ENCODE results near the gene TINAGL1.

The TINAGL1 gene

DNA sequence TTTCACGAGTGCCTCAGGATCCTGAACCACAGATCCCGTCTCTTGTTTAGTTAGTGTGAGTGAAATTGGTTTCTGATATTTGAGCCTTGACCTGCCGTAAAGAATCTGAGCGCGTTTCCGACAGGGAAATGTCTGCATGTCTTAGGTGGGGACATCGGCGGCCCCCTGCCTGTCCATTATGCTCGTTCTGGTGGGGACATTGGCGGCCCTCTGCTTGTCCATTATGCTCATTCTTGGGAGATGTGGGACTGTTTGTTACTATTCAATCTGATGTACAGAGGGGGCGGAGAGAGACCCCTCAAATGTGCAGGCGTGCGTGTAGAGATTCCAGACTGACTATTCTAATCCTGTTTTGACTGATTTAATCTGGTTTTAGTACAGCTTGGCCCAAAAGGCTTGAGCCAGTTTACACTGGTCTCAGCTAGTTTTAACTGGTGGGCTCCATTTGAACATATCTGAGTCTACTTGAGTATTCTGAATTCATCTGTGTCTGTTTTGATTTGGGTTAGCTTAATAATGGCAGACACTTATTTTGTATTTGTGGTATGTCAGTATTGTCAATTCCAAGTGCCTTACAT, 6.6 kb upstream of the TINAGL1 start:
- DNase-seq, result no peak

DNA sequence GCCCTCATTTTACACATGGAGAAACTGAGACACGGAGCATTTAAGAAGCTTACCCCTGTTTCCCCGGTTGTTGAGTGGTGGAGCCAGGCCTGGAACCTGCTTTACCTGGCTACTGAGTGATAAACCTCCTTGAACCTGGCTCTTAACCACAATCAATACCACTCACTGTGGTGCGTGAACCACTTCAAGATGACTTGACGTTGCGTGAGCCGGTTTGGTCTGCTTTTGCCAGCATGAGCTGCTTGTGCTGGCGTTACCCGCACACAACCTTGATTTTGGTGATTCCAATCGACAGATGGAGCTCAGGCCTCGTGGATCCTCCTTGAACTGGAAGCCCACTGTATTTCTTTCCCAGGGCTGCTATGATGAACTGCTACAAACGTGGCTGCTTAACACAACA, 6.1 kb upstream of the TINAGL1 start:
- no peak for DNase-seq

DNA sequence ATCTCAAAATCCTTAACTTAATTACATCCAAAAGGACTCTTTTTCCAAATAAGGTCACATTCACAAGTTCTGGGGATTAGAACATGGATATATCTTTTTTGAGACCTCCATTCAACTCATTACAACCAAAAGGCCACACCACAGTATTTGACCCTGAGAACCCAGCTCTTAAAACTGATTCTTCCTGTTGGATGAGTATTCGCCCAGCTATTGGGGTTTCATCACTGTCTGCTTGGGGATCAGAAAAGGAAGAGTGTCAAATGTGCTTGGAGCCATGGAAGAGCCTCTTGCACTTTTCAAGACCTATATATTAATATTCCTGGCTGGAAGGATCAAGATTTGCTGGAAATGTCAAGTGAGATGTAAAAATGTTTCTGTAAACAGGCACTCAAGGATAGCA, 5.4 kb upstream of the TINAGL1 start:
- no peak for DNase-seq

DNA sequence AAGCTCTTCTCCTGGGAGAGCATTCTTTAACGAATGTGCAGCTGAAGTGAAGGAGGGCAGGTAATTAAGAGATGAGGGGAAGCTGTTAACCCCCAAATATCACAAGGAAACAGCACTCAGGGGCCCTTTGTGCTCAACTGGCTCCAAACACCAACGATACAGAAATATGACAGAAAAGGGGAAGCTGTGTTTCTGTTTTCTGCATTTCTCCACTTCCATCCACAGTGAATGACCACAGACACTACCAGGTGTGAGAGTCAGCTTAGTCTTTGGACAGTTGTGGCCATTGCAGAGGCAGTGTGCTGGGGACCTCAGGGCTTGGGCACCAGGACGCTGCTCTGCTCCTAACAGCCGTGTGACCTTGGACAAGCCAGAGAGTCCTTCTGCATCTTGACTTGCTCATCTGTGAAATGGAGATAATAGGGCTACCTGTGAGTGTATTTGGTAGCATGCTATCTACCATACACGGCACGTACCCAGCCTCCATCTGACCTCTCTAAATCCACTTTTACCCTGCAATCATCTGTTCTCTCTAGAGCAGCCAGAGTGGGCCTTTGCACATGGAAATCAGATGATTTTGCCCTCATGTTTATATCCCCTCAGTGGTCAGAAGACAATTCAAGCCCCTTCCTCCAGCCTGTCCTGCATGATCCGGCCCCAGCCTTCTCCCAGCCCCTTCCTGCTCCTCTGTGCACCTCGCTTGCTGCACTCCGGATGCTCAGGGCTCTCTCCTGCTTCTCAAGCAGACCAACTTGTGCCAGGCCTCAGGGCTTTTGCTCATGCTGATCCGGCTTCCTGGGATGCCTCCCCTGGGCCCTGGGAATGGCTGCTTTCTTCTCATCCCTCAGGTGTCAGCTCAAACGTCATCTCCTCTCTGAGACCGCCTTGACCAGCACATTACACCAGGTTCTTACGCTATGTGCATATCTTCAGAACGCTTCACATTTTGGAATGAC, 4.7 kb upstream of the TINAGL1 start:
- no peak for DNase-seq

DNA sequence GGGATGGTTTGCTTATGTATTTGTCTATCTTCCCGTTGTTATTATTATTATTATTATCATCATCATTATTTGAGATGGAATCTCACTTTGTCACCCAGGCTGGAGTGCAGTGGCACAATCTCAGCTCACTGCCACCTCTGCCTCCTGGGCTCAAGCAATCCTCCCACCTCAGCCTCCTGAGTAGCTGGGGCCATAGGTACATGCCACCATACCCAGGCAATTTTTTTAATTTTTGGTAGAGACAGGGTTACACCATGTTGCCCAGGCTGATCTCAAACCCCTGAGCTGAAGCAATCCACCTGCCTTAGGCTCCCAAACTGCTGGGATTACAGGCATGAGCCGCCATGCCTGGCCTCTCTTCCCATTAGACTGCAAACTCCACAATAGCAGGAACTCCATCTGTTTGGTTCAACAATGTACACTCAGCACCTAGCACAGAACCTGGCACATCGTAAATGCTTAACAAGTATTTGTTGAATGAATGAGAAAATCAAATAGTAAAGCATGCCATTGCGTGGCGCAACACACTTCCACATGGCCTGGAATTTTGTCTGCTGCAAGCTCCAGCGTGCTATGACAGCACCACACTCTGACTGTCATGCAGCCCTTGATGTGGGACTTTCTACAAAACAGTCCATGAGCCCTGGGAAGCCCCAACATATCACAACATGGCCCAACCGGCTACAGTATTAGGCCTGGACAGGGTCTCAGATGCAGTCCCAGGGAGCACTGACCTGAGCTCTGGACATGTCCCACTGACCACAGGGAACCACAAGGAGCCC, 3.8 kb upstream of the TINAGL1 start:
- DNase-seq, result no peak

DNA sequence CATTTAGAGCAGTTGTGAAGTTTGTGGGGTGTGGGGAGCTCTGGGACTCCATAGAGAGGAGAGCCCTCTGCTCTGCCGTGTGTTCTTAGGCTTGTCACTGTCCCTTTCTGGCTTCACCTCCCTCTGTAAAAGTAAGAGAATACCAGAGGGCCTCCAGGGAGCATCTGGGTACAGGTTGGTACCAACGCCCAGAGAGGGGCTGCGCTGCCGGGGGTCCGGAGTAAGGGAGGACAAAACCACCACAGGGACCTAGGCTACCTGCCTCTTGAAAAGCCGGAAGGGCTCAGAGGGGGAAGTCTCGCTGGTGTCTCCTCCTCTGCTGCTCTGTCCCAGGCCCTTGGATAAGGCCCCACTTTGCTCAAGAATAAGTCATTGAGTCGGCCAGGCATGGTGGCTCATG, 3.1 kb upstream of the TINAGL1 start:
- DNase-seq, result no peak

DNA sequence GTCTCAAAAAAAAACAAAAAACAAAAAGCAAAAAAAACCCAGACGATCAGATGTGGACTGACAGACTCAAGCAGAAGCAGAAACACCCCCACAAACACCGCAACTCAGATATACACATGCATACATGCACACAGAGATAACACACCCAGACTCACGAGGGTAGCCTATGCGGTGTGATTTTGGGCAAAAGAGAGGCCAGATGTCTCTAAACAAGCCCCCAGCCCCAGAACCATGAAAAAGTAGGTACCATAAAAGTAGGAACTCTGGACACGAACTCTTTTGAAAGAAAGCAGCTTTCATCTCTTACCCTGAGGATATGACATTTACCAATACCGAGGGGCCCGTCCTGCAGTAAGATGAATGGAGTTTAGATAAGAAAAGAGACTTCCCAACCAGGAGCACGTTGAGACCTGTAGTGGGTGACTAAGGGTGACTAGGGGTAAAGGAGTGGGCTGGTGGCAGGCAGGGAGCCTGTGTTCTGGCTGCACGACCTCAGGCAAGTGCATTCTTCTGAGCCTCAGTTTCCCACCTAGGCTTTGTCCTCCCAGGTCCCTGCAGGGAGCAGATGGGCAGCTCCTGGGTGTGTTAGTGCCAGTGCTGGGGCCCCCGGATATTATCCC, 1.5 kb upstream of the TINAGL1 start:
- no peak for DNase-seq

DNA sequence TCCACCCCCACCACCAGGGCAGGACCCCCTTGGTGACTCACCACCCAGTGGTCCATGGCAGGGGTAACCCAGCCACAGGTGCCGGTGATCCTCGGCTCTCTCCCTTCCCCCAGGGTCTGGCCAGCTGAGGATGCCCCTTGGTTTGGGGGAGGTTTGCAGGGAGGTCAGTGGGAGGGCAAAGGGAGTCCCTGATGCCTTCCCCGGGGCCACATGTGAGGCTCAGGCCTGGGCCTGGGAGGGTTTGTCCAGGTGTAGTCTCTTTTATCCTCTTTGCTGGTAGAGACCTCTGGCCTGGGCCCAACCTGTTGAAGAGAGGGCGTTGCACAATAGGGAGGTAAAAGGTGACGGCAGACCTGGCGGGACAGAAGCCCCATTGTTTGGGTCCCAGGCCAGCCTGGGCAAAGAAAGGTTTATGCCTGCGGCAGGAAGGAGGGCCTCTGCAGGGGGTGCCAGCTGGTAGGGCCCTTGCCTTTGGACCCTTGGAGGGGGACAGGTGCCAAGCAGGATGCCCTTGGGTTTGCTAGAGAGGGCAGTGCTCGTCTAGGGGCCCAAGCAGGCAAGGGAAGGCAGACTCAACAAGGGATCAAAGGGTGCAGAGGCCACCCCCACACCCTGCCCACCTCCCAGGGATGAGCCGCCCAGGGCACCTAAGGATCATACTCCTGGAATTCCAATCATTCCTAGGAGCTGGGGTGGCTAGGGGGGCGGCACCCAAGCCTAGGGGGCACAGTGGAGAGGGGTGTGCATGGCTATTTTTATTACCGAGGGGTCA, 760 bp upstream of the TINAGL1 start:
- DNase-seq, result no peak

DNA sequence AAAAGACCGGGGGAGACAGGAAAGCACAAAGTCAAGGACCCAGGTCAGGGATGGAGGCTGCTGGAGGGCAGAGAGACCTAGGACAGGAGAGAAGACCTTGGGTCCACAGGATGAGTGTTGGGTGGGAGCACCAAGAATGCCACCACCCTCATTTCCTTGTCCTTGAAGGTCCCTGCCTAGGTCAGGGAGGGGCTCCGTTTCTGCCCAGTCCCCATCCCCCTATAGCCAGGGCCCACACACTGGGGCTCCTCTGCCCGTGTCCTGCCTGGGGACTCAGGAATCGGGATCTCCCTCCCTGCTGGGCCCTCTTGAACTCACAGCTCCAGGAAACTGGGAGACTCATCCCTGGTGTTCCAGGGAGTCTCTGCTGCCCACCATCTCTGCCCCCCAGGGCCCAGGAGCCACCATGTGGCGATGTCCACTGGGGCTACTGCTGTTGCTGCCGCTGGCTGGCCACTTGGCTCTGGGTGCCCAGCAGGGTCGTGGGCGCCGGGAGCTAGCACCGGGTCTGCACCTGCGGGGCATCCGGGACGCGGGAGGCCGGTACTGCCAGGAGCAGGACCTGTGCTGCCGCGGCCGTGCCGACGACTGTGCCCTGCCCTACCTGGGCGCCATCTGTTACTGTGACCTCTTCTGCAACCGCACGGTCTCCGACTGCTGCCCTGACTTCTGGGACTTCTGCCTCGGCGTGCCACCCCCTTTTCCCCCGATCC, 584 bp downstream of the TINAGL1 start:
- DNase-seq, result no peak

DNA sequence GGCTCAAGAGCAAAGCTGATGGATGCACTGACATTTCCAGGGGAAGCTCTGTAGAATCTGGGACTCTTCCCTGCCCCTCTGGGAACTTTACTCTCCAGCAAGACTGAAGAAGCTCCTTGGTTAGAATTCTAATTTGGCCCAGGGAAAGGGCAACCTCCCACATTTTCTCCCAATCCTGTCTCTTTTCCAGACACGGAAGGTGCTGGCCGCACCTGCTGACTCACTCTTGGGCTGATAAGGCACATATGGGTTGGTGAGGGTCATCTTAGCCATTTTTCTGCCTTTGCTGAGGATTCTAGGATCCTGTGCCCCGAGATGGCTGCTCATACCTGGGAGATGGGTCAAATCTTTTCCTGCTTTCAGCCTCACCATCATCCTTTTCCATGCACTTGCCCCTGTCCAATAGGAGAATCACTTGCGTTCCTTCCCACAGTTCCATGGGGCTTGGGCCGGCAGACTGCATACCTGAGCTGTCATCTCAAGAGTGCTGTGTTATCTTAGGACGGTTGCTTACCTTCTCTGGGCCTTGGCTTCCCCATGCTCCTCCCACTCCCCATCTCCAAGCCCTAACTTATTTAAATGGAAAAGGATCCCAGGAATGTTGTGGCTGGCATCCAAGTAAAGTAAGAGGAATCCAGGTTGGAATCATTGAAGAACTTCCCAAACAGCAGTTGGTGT, 1.3 kb downstream of the TINAGL1 start:
- DNase-seq, result no peak

DNA sequence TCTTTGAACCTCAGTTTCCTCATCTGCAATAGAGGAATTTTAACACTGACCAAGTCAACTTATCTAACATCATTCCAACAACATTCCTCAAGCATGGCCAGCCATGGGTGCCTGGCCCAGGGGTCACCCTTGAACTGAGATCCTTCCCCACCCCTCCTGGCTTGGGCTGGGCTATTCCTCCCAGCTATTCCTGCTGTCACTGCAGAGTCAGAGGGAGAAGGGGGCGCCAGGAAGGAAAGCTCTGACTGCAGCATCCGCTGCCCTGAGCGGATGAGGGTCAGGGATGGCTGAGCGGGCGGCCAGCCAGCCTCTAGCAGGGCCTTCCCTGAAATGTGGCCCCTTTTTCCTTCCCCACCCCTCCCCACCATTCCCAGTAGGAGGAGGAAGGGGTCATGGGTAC, 3.1 kb downstream of the TINAGL1 start:
- DNase-seq, result no peak

DNA sequence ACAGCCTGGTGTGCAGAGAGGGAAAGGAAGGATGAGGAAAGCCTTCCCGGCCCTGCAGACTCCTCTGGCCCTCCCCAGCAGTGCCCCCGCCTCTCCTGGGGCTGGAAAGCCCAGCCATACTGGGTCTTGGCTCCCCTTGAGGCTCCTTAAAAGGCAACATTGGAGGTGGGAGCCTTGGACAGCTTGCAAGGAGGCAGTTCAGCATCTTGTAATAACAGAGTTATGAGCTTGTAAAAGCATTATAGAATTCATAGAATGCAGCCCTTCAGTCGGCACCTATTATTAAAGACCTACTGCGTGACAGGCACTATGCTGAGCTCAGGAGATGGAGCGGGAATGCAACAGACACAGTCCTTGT, 4.2 kb downstream of the TINAGL1 start:
- DNase-seq, result no peak

DNA sequence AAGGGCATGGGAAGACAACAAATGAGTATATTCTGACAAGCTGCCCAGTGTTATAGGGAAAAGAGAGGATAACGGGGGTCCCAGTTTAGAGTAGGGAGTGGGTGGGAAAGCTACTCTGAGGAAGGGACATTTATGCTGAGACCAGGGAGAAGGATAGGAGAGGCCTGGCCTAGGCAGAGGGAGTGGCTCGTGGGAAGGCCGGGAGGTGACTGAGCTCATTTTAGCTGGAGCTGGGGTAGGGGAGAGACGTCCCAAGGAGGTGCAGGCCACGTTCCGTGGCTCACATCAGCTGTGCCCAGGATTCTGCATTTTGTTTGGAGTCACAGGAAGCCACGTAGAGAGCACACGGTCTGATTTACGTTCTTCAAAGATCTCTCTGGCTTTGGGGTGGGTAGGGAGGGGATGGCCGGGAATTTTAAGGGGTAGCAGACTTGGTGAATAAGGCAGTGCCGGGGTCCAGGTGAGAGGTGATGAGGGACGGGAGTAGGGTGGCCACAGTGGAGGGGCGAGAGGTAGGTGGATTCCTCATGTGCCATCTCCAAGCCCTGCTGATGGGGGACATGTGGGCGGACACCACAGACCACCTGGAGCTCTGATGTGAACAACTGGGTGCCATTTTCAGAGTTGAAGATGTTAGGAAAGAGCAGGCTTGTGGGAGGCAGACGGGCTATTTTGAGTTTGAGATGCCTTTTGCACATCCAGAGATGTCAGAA, 4.7 kb downstream of the TINAGL1 start:
- no peak for DNase-seq

DNA sequence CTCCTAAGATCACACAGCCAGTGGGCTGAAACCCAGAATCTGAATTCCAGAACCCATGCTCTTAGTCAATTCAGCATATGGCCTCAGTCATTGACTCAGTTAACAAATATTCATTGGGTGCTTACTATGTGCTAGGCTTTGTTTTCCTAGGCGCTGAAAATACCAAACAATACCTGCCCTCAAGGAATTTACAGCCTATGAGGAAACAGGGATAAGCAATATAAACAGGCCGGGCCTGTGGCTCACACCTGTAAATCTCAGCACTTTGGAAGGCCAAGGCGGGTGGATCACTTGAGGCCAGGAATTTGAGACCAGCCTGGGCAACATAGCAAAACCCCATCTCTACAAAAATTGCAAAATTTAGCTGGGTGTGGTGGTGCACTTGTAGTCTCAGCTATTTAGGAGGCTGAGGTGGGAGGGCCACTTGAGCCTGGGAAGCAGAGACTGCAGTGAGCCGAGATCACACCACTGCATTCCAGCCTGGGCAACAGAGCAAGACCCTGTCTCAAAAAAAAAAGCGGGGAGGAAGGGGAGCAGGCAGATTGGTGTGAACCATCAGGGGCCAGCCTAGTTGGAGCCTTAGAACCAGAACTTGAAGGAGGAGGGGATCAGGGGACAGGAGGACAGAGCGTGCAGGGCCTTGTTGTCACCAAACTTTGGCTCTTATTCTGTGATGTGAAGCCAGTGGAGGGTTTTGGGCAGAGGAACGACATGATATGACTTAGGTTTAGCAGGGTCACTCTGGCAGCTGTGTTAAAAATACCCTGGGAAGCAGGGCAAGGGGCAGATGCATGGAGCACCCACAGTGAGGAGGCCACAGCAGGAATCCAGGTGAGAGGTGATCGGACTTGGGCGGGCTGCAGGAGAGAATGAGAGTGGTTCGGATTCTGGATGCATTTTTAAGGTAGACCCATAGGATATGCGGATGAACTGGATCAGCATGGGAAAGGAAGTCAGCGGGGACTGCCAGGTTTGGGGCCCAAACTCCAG, 5.8 kb downstream of the TINAGL1 start:
- no peak for DNase-seq

DNA sequence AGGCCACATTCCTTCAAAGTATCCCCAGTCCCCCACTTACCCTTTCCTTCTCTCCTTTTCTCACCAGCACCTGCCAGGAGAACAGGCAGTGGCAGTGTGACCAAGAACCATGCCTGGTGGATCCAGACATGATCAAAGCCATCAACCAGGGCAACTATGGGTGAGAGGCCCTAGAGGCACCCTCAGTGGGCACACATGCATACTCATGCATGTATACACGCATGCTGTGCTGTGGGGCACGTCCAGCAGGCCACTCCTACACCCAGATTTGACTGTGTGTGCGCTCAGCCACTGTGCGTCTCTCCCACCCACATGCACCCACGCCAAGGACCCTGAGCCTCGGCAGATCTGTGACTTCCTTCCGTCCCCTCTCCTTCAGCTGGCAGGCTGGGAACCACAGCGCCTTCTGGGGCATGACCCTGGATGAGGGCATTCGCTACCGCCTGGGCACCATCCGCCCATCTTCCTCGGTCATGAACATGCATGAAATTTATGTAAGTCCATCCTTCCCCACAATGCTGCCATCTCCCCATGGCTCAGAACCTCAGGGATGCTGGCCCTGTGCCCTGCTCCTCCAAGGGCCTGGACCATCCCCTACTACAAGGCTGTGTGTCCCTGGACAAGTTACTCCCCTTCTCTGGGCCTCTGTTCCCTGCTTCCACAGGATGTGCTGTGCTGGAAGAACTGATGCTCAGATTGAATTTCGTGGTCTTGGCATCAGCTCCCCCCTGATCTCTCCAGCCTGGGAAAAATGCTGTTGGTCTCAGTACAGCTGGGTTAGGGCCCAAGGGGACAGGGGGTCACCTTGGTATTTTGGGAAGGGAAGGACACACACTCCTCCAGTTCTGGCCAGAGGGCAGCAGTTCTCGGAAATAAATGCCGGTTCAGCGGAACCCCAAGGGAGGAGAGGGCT, 7.0 kb downstream of the TINAGL1 start:
- no peak for DNase-seq

DNA sequence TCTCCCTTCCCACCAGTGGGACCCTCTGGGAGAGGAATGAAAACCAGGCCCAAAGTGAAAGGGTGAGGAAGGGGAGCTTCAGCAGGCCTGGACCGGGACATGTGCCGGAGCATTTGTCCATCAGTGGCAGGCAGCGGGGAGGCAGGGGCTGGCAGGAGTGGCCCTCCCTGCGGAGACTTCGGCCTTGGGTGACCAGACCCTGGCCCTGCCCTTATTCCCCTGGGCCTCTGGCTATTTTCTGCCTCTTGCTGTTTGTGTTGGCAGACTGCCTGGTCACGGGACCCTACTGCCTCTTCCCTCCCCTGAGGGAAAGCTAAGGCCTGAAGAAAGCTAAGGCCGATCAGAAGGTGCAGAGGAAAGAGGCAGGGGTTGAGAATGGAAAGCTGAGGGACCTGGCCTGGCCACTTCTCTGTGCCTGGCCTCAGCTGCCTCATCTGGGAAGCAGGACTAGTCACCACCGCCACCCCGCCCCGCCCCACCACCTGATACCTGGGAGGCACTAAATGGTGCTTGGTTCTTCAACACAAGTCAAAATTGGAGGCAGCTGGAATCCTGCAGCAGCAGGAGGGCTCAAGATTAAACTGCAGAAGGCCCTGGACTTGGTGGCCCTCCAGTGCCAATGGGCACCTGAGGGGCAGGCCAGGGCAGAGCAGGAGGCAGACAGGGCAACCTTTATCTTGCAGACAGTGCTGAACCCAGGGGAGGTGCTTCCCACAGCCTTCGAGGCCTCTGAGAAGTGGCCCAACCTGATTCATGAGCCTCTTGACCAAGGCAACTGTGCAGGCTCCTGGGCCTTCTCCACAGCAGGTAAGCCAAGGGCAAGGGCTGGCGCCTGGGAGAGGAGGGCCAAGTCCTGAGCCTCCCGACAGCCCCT, 7.9 kb downstream of the TINAGL1 start:
- DNase-seq, result no peak

All from activated CD4-positive, CD25-positive, alpha-beta regulatory T cell (primary cell).